Measurements from ENCODE around the gene GLI2.

The GLI2 gene

GRCh38 chr2:120763931-120764330, 28.3 kb downstream of the GLI2 start:
- Histone ChIP-seq H3K9ac (ENCODE audit: low read length) (no peak overlapping the region), H3K27me3 (replicated peaks; ENCODE audit: insufficient read depth, low read length) (peaks cover 13% of the 10 kb centered on the region), H3K9me2 (replicated peaks; ENCODE audit: insufficient read depth, low read length) (no peaks in the 10 kb centered on the region), H3K4me2 (ENCODE audit: low read depth, low read length) (no peak overlapping the region), H3K36me3 (replicated peaks; ENCODE audit: insufficient read depth, low read length) (no peaks in the 10 kb centered on the region), H4K20me1 (ENCODE audit: insufficient read depth, low read length) (no peaks in the 10 kb centered on the region), H3K27ac (ENCODE audit: low read length) (no peak overlapping the region), H3K79me2 (ENCODE audit: low read length) (no peaks in the 10 kb centered on the region), H2AFZ (ENCODE audit: low read length) (no peak overlapping the region), H3K4me3 (ENCODE audit: low read length) (no peak overlapping the region), H3K4me1 (ENCODE audit: low read length) (no peaks in the 10 kb centered on the region), H3F3A (ENCODE audit: insufficient read depth, low read length) (no peaks in the 10 kb centered on the region), H3K9me3 (replicated peaks; ENCODE audit: insufficient read depth, low read length) (no peaks in the 10 kb centered on the region)
- TF ChIP-seq EZH2phosphoT487 (IDR thresholded peaks at IDR 0.05; ENCODE audit: low read length) (no peak), CTCF (IDR thresholded peaks at IDR 0.05; ENCODE audit: low read length) (no peak), EZH2 (optimal IDR thresholded peaks at IDR 0.05; ENCODE audit: low read depth, low read length) (no peak)
- DNase-seq, result no peak

DNA sequence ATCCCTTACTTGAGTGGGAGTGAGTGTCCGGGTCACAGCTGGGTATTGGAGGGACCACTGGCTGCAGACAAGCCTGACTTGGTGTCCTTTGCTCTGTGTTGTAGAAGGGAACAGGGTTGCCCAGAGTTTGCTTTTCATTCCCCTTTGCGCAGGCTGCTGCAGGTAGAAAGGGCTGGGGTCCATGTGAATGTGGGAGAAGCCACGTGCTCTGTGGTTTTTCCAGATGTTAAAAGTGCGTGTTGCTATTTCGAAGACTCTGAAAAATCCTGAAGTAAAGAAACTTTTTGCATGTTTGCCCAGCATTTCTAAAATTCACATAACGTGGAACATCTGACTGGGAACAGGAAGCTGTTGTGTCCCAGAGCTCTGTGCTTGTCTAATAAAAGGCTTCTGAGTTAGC, 28.8 kb downstream of the GLI2 start:
- no peak for DNase-seq
- no peaks in the 10 kb centered on the region for H3K4me1 ChIP-seq (ENCODE audit: low read length)
- H3K36me3 ChIP-seq (replicated peaks; ENCODE audit: insufficient read depth, low read length), result no peaks in the 10 kb centered on the region
- TF ChIP-seq CTCF (IDR thresholded peaks at IDR 0.05; ENCODE audit: low read length) (no peak), EZH2 (optimal IDR thresholded peaks at IDR 0.05; ENCODE audit: low read depth, low read length) (no peak), EZH2phosphoT487 (IDR thresholded peaks at IDR 0.05; ENCODE audit: low read length) (no peak)
- no peaks in the 10 kb centered on the region for H3F3A ChIP-seq (ENCODE audit: insufficient read depth, low read length)
- H3K4me3 ChIP-seq (ENCODE audit: low read length), result no peak overlapping the region
- H3K9me3 ChIP-seq (replicated peaks; ENCODE audit: insufficient read depth, low read length), result no peaks in the 10 kb centered on the region
- no peaks in the 10 kb centered on the region for H3K9me2 ChIP-seq (replicated peaks; ENCODE audit: insufficient read depth, low read length)
- H2AFZ ChIP-seq (ENCODE audit: low read length), result no peak overlapping the region
- no peak overlapping the region for H3K27ac ChIP-seq (ENCODE audit: low read length)
- H4K20me1 ChIP-seq (ENCODE audit: insufficient read depth, low read length), result no peaks in the 10 kb centered on the region
- H3K9ac ChIP-seq (ENCODE audit: low read length), result no peak overlapping the region
- H3K4me2 ChIP-seq (ENCODE audit: low read depth, low read length), result no peak overlapping the region
- H3K79me2 ChIP-seq (ENCODE audit: low read length), result no peaks in the 10 kb centered on the region
- peaks cover 13% of the 10 kb centered on the region for H3K27me3 ChIP-seq (replicated peaks; ENCODE audit: insufficient read depth, low read length)

DNA sequence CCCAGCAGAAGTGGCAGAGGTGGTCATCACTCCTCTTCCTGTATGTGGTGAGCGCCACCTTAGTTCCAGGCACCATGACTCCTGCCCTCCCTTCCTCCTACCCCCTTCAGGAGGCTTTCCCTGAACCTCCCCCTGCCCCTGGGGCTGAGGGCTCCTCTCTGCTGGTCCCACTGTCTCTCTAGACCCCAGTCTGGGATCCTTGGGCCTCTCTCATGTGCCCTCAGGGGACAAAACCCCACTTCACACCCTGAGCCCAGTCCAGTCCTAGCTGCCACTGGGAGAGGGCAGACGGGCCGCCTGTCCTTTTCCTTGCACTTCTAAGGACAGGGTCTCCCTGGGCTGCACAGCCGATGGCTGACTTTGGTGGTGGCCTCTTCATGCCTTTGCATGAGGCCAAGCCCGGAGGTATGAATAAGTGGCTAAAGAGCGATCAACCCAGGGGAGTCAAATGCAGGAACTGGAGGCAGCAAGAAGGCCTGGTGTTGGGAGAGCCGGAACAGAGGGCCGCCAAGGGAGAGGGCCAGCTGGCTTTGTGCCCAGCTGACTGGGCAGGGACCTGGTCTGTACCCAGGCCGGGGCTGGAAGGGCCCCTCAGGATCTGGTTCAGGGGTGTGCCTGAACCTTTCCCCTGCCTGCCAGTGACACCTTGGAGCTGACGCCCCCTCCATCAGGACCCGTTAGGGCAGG, 29.5 kb downstream of the GLI2 start:
- H3K36me3 ChIP-seq (replicated peaks; ENCODE audit: insufficient read depth, low read length), result no peaks in the 10 kb centered on the region
- H3K4me1 ChIP-seq (ENCODE audit: low read length), result no peaks in the 10 kb centered on the region
- no peaks in the 10 kb centered on the region for H3F3A ChIP-seq (ENCODE audit: insufficient read depth, low read length)
- no peak overlapping the region for H3K4me2 ChIP-seq (ENCODE audit: low read depth, low read length)
- no peaks in the 10 kb centered on the region for H4K20me1 ChIP-seq (ENCODE audit: insufficient read depth, low read length)
- no peak for DNase-seq
- peaks cover 13% of the 10 kb centered on the region for H3K27me3 ChIP-seq (replicated peaks; ENCODE audit: insufficient read depth, low read length)
- no peak overlapping the region for H3K27ac ChIP-seq (ENCODE audit: low read length)
- H2AFZ ChIP-seq (ENCODE audit: low read length), result no peak overlapping the region
- TF ChIP-seq EZH2phosphoT487 (IDR thresholded peaks at IDR 0.05; ENCODE audit: low read length) (no peak), CTCF (IDR thresholded peaks at IDR 0.05; ENCODE audit: low read length) (no peak), EZH2 (optimal IDR thresholded peaks at IDR 0.05; ENCODE audit: low read depth, low read length) (no peak)
- no peak overlapping the region for H3K4me3 ChIP-seq (ENCODE audit: low read length)
- H3K9me3 ChIP-seq (replicated peaks; ENCODE audit: insufficient read depth, low read length), result no peaks in the 10 kb centered on the region
- no peaks in the 10 kb centered on the region for H3K79me2 ChIP-seq (ENCODE audit: low read length)
- no peak overlapping the region for H3K9ac ChIP-seq (ENCODE audit: low read length)
- no peaks in the 10 kb centered on the region for H3K9me2 ChIP-seq (replicated peaks; ENCODE audit: insufficient read depth, low read length)

Data from MM.1S (cell line).